Esophagus squamous epithelium (tissue), 5 donors: ENCODE data around the gene POLL. TPM values are rescaled to one million over a fixed set of nuclear protein-coding genes. Genes with fewer than 3 reads are reported as not detected.
A peak's percentile ranks its signal among the peaks of the same experiment; 100 is the strongest.

ENCODE experiments used
- DNase-seq: peaks from one replicate; lab custom pipeline; 2025; lab: John Stamatoyannopoulos, UW
- H3K27ac ChIP-seq, 4 donors: fragments of 200-600 bp; sonication (generic); one replicate each; pipeline ENCODE4 v1.5.1; 2016 to 2019; ENCODE audit warnings: mild to moderate bottlenecking in 1 of 4
- H3K27me3 ChIP-seq, 4 donors: fragments of 200-600 bp; sonication (generic); 1 replicate in 3 of 4; 2 replicates in 1 of 4; pipeline versions ENCODE4 v1.5.1 to v1.6.0; 2017 to 2021; ENCODE audit warnings: antibody characterized with exemption in 1 of 4
- H3K36me3 ChIP-seq, 3 donors: fragments of 200-600 bp; sonication (generic); one replicate each; pipeline ENCODE4 v1.5.1; 2016 to 2019
- H3K4me1 ChIP-seq, 3 donors: fragments of 200-600 bp; sonication (generic); one replicate each; pipeline ENCODE4 v1.5.1; 2017 to 2019
- H3K4me3 ChIP-seq, 4 donors: fragments of 200-600 bp; sonication (generic); 1 replicate in 3 of 4; 2 replicates in 1 of 4; pipeline ENCODE4 v1.5.1; 2016 to 2019; ENCODE audit warnings: mild to moderate bottlenecking in 2 of 4, moderate library complexity in 1 of 4
- H3K9me3 ChIP-seq, 3 donors: fragments of 200-600 bp; sonication (generic); one replicate each; pipeline ENCODE4 v1.5.1; 2016 to 2019
- CTCF ChIP-seq, 6 experiments: fragments of 450-650 bp in 4 of 6; fragments of 200-600 bp in 2 of 6; sonication (generic) in 2 of 6; IDR thresholded peaks; one replicate each; pipeline ENCODE4 v1.5.1; 2016 to 2019; ENCODE audit warnings: antibody characterized with exemption in 6 of 6, mild to moderate bottlenecking in 4 of 6, moderate library complexity in 4 of 6
- POLR2A ChIP-seq, 4 donors: fragments of 450-650 bp; IDR thresholded peaks; one replicate each; pipeline ENCODE4 v1.6.1; 2017; ENCODE audit warnings: antibody characterized with exemption in 4 of 4, mild to moderate bottlenecking in 4 of 4, moderate library complexity in 3 of 4
- WGBS, 2 donors: methylation state at CpG; one replicate each; pipeline ENCODE4 v1.1.5; 2018; 5-methylcytosine and 5-hydroxymethylcytosine counted together
- intact Hi-C: fragments of 100-400 bp; cut with DNase I; formaldehyde crosslinking; loops from one replicate; pipeline ENCODE4 v1.15.0; 2022
- total RNA-seq, 4 donors: library from RNA; depleted of rRNA; stranded (reverse); fragments of >200 nt; gene quantifications; one replicate each; pipeline ENCODE4 v1.1.0, GENCODE V29; 2016
- donor health status: DM: yes; HTN: yes; CAD: no.

POLL gene
- total RNA-seq, 4 donors from 2014 or later: 10.5 to 23.7 (median 15.0) TPM

GRCh38 chr10:101625821-101626412 is 37.9 kb upstream of the POLL start:
- intact Hi-C loops: no loop called here
- WGBS, 2 donors: no CpG with 5 or more reads among the region's 1 CpG
- Histone ChIP-seq H3K36me3 (peaks cover 0 to 81% (median 0%) of the 10 kb centered on the region in 3 donors), H3K4me1 (peaks cover 3 to 28% (median 20%) of the 10 kb centered on the region in 3 donors), H3K27me3 (no peaks in the 10 kb centered on the region), H3K27ac (peak overlapping the region in 1 of 4 donors; percentile 34), H3K4me3 (no peak overlapping the region), H3K9me3 (no peaks in the 10 kb centered on the region)
- TF ChIP-seq POLR2A (IDR thresholded peaks at IDR 0.05) (no peak), CTCF (IDR thresholded peaks at IDR 0.05) (no peak)
- DNase-seq: no peak

- 33 to 36% methylated on average over 2 to 4 of the region's 4 CpGs for WGBS, 2 donors
- intact Hi-C loops: no loop called here
- DNase-seq: no peak
- Histone ChIP-seq H3K36me3 (peaks cover 0 to 81% (median 0%) of the 10 kb centered on the region in 3 donors), H3K27ac (peak overlapping the region in 2 of 4 donors; percentile 19 to 44), H3K4me1 (peaks cover 3 to 28% (median 20%) of the 10 kb centered on the region in 3 donors), H3K9me3 (no peaks in the 10 kb centered on the region), H3K27me3 (no peaks in the 10 kb centered on the region), H3K4me3 (no peak overlapping the region)
- TF ChIP-seq CTCF (IDR thresholded peaks at IDR 0.05): no peak
- no peak for TF ChIP-seq POLR2A (IDR thresholded peaks at IDR 0.05)
These were observed 36.6 kb upstream of the POLL start for GRCh38 chr10:101624526-101625102.

- no peak overlapping the region for H3K27ac ChIP-seq
- WGBS, 2 donors: 43 to 53% methylated on average over 1 of the region's 1 CpG
- H3K4me3 ChIP-seq: no peak overlapping the region
- H3K9me3 ChIP-seq: no peaks in the 10 kb centered on the region
- H3K4me1 ChIP-seq: peaks cover 3 to 28% (median 20%) of the 10 kb centered on the region in 3 donors
- peaks cover 0 to 83% (median 0%) of the 10 kb centered on the region in 3 donors for H3K36me3 ChIP-seq
- H3K27me3 ChIP-seq: no peaks in the 10 kb centered on the region
- DNase-seq: no peak
- TF ChIP-seq CTCF (IDR thresholded peaks at IDR 0.05): no peak
- no peak for TF ChIP-seq POLR2A (IDR thresholded peaks at IDR 0.05)
- intact Hi-C loops: no loop called here
These were observed 35.5 kb upstream of the POLL start for GRCh38 chr10:101623528-101623927.

- Histone ChIP-seq H3K27ac (no peak overlapping the region), H3K4me1 (peaks cover 0 to 9% (median 7%) of the 10 kb centered on the region in 3 donors), H3K4me3 (no peak overlapping the region), H3K36me3 (peaks cover 0 to 97% (median 6%) of the 10 kb centered on the region in 3 donors), H3K9me3 (no peaks in the 10 kb centered on the region), H3K27me3 (no peaks in the 10 kb centered on the region)
- WGBS, 2 donors: 97 to 98% methylated on average over 6 of the region's 6 CpGs
- DNase-seq: no peak
- intact Hi-C loops: no loop called here
- no peak for TF ChIP-seq POLR2A (IDR thresholded peaks at IDR 0.05)
- TF ChIP-seq CTCF (IDR thresholded peaks at IDR 0.05): no peak
These were observed 31.9 kb upstream of the POLL start for GRCh38 chr10:101619983-101620382.

- no peaks in the 10 kb centered on the region for H3K4me1 ChIP-seq
- 80 to 100% methylated on average over 1 to 2 of the region's 2 CpGs for WGBS, 2 donors
- no peaks in the 10 kb centered on the region for H3K9me3 ChIP-seq
- TF ChIP-seq POLR2A (IDR thresholded peaks at IDR 0.05): no peak
- TF ChIP-seq CTCF (IDR thresholded peaks at IDR 0.05): no peak
- peaks cover 0 to 97% (median 6%) of the 10 kb centered on the region in 3 donors for H3K36me3 ChIP-seq
- intact Hi-C loops: no loop called here
- DNase-seq: no peak
- H3K4me3 ChIP-seq: no peak overlapping the region
- H3K27me3 ChIP-seq: no peaks in the 10 kb centered on the region
- H3K27ac ChIP-seq: no peak overlapping the region
These were observed 30.8 kb upstream of the POLL start for GRCh38 chr10:101618871-101619270.
